Parathyroid adenoma (tissue), 2 donors: Measurements from ENCODE around the gene TRMT5.

Experiments
- H2AFZ ChIP-seq: fragments of 300-600 bp; sonication (generic); one replicate; pipeline ENCODE4 v1.7.0; 2017; ENCODE audit warnings: antibody characterized with exemption, mild to moderate bottlenecking
- H3K27ac ChIP-seq: fragments of 300-600 bp; sonication (generic); one replicate; pipeline ENCODE4 v1.7.0; 2017
- H3K27me3 ChIP-seq: fragments of 300-600 bp; sonication (generic); one replicate; pipeline ENCODE4 v1.7.0; 2017; ENCODE audit warnings: low read length; ENCODE audit not compliant: control insufficient read depth, insufficient read depth
- H3K36me3 ChIP-seq: fragments of 300-600 bp; sonication (generic); one replicate; pipeline ENCODE4 v1.7.0; 2017; ENCODE audit warnings: low read length; ENCODE audit not compliant: control insufficient read depth, insufficient read depth
- H3K4me1 ChIP-seq: fragments of 300-600 bp; sonication (generic); one replicate; pipeline ENCODE4 v1.7.0; 2017; ENCODE audit warnings: control low read depth
- H3K4me2 ChIP-seq: fragments of 300-600 bp; sonication (generic); one replicate; pipeline ENCODE4 v1.7.0; 2017; ENCODE audit warnings: low read length
- H3K4me3 ChIP-seq: fragments of 300-600 bp; sonication (generic); one replicate; pipeline ENCODE4 v1.7.0; 2017; ENCODE audit warnings: low read depth, low read length
- H3K79me2 ChIP-seq: fragments of 300-600 bp; sonication (generic); one replicate; pipeline ENCODE4 v1.7.0; 2017; ENCODE audit warnings: control low read depth
- H3K9ac ChIP-seq: fragments of 300-600 bp; sonication (generic); one replicate; pipeline ENCODE4 v1.7.0; 2017; ENCODE audit warnings: mild to moderate bottlenecking
- H3K9me3 ChIP-seq: fragments of 300-600 bp; sonication (generic); one replicate; pipeline ENCODE4 v1.7.0; 2017; ENCODE audit warnings: low read length; ENCODE audit not compliant: control insufficient read depth
- CTCF ChIP-seq: fragments of 300-600 bp; sonication (generic); IDR thresholded peaks from one replicate; pipeline ENCODE4 v1.7.0; 2017; ENCODE audit warnings: antibody characterized with exemption, mild to moderate bottlenecking
- donor health status: primary hyperparathyroidism.

The TRMT5 gene

DNA sequence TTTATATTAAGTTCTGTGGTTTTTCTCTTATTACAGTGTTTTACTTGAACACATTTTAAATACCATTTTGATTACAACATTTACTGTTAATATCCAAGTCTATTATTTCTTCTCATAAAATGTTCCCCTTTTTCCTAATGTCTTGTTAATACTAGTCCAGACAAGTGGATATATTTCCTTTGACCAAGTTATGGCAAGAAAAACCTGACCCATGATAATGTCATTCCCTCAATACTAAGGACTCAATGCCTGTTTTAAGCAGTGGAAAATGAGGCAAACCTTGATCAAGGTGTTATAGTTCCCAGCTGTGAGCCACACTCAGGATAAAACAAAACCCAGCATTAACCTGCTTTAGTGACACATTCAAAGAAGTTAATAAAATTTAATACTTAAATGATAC is 12.2 kb downstream of the TRMT5 start:
- no peak overlapping the region for H3K27ac ChIP-seq
- no peaks in the 10 kb centered on the region for H3K79me2 ChIP-seq
- no peak for TF ChIP-seq CTCF
- H3K27me3 ChIP-seq: no peaks in the 10 kb centered on the region
- H3K9ac ChIP-seq: no peak overlapping the region
- no peaks in the 10 kb centered on the region for H3K36me3 ChIP-seq
- peaks cover 5% of the 10 kb centered on the region for H3K4me1 ChIP-seq
- no peak overlapping the region for H3K4me3 ChIP-seq
- no peaks in the 10 kb centered on the region for H3K9me3 ChIP-seq
- H3K4me2 ChIP-seq: no peak overlapping the region
- H2AFZ ChIP-seq: no peak overlapping the region

GRCh38 chr14:60968099-60968498 is 12.8 kb downstream of the TRMT5 start:
- Histone ChIP-seq H2AFZ (no peak overlapping the region), H3K9ac (no peak overlapping the region), H3K4me3 (no peak overlapping the region), H3K27ac (no peak overlapping the region), H3K4me1 (peaks cover 5% of the 10 kb centered on the region), H3K9me3 (no peaks in the 10 kb centered on the region), H3K79me2 (no peaks in the 10 kb centered on the region), H3K27me3 (no peaks in the 10 kb centered on the region), H3K4me2 (no peak overlapping the region), H3K36me3 (no peaks in the 10 kb centered on the region)
- TF ChIP-seq CTCF: no peak

- no peak overlapping the region for H3K4me3 ChIP-seq
- no peak overlapping the region for H3K9ac ChIP-seq
- H3K27ac ChIP-seq: no peak overlapping the region
- peaks cover 5% of the 10 kb centered on the region for H3K4me1 ChIP-seq
- TF ChIP-seq CTCF: no peak
- no peaks in the 10 kb centered on the region for H3K36me3 ChIP-seq
- H3K9me3 ChIP-seq: no peaks in the 10 kb centered on the region
- no peak overlapping the region for H2AFZ ChIP-seq
- no peaks in the 10 kb centered on the region for H3K27me3 ChIP-seq
- no peak overlapping the region for H3K4me2 ChIP-seq
- H3K79me2 ChIP-seq: peaks cover 11% of the 10 kb centered on the region
Measured at GRCh38 chr14:60965402-60965801, 15.5 kb downstream of the TRMT5 start.

DNA sequence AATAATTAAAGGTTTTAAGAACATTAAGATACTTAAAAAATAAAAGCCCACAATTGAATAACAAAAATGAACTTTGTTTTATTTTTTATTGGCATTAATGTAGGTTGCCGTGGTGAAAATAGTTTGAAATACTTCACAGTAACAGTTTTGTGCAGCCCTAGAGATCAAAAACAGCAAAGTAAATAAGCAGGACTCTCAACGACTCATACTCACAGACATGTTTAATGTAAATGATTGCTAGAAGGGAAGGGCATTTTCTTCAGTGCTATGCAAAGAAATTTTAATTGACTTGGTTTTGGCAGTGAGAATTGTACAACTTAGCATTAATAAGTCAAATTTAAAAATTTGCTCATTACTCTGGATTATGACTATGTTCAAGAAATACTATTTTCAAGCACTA is 16.0 kb downstream of the TRMT5 start:
- H3K4me3 ChIP-seq: no peak overlapping the region
- no peaks in the 10 kb centered on the region for H3K36me3 ChIP-seq
- H3K9ac ChIP-seq: no peak overlapping the region
- no peak overlapping the region for H3K4me2 ChIP-seq
- TF ChIP-seq CTCF: no peak
- H3K27ac ChIP-seq: no peak overlapping the region
- no peaks in the 10 kb centered on the region for H3K27me3 ChIP-seq
- H3K4me1 ChIP-seq: peaks cover under 1% of the 10 kb centered on the region
- peaks cover 11% of the 10 kb centered on the region for H3K79me2 ChIP-seq
- H2AFZ ChIP-seq: no peak overlapping the region
- H3K9me3 ChIP-seq: no peaks in the 10 kb centered on the region

DNA sequence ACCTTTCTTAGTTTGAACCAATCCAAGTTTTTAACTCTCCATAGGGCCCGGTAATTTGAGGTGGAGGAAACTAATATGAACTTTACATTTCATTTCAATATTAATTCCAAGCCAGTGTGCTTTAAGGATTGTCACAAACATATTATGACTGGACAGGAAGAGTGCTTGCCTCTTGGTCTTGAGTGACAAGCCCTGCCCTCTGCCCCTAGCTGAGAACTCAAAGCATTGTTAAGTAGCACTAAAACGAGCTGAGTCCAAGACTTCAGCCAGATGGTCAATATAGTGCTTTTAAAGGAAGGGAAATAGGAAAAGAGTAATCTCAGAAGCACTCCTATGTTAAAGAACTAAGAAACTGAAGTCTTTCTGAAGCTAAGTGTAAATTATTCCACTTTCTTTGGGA is 17.1 kb downstream of the TRMT5 start:
- H2AFZ ChIP-seq: no peak overlapping the region
- no peak overlapping the region for H3K27ac ChIP-seq
- H3K4me2 ChIP-seq: no peak overlapping the region
- no peaks in the 10 kb centered on the region for H3K36me3 ChIP-seq
- no peak overlapping the region for H3K4me3 ChIP-seq
- H3K4me1 ChIP-seq: no peaks in the 10 kb centered on the region
- no peak for TF ChIP-seq CTCF
- H3K27me3 ChIP-seq: no peaks in the 10 kb centered on the region
- H3K79me2 ChIP-seq: peaks cover 15% of the 10 kb centered on the region
- H3K9ac ChIP-seq: no peak overlapping the region
- H3K9me3 ChIP-seq: no peaks in the 10 kb centered on the region
